IMR-90 (cell line): ENCODE results near the gene HMBS. TPM values are rescaled to one million over a fixed set of nuclear protein-coding genes. Genes with fewer than 3 reads are reported as not detected.

Source experiments
- ATAC-seq: fragments of 200-7000 bp; cut with Tn5 transposase; 2 replicates; pipeline ENCODE4 v1.9.1; 2020; ENCODE audit warnings: low read depth, mild to moderate bottlenecking, moderate library complexity
- BruUV-seq: library from RNA; stranded (reverse); fragments of 400-500 nt; replicated peaks from 2 replicates; lab custom pipeline; 2021; lab: Mats Ljungman, UMichigan
- CTCF ChIA-PET: fragments of 300-600 bp; formaldehyde crosslinking; extraction: SDS; loops from one replicate; lab custom pipeline; 2021; ENCODE audit warnings: antibody characterized with exemption; lab: Yijun Ruan, JAX
- POLR2A ChIA-PET: fragments of 300-600 bp; sonication (Branson Sonifier 250); formaldehyde crosslinking; loops from one replicate; lab custom pipeline; 2022; ENCODE audit warnings: antibody characterized with exemption; ENCODE audit not compliant: unreplicated experiment; lab: Charles Lee
- DNase-seq: peaks from one replicate; pipeline ENCODE4 v3.0.0; 2013
- H2AFZ ChIP-seq: replicated peaks from 2 replicates; pipeline ENCODE3; 2013; ENCODE audit warnings: low read length, mild to moderate bottlenecking; ENCODE audit not compliant: poor library complexity
- H2AK5ac ChIP-seq: 2 replicates; pipeline ENCODE4 v1.6.1; 2013; ENCODE audit warnings: low read depth, low read length, inconsistent platforms
- H2AK9ac ChIP-seq: replicated peaks from 2 replicates; pipeline ENCODE3; 2013; ENCODE audit warnings: mild to moderate bottlenecking, low read depth, low read length, moderate library complexity; ENCODE audit not compliant: poor library complexity
- H2BK120ac ChIP-seq: 2 replicates; pipeline ENCODE4 v1.6.1; 2013; ENCODE audit warnings: low read depth, low read length, inconsistent platforms
- H2BK15ac ChIP-seq: 3 replicates; pipeline ENCODE4 v1.6.1; 2013; ENCODE audit warnings: low read depth, low read length, inconsistent platforms
- H2BK20ac ChIP-seq: 2 replicates; pipeline ENCODE4 v1.6.1; 2013; ENCODE audit warnings: low read depth, mild to moderate bottlenecking, inconsistent platforms, low read length, moderate library complexity
- H2BK5ac ChIP-seq: 2 replicates; pipeline ENCODE4 v1.6.1; 2013; ENCODE audit warnings: mild to moderate bottlenecking, low read depth, low read length, inconsistent platforms; ENCODE audit not compliant: poor library complexity, severe bottlenecking
- H3K14ac ChIP-seq: replicated peaks from 2 replicates; pipeline ENCODE4 v1.6.1; 2013; ENCODE audit warnings: low read depth, low read length, inconsistent platforms
- H3K18ac ChIP-seq: 2 replicates; pipeline ENCODE4 v1.6.1; 2013; ENCODE audit warnings: low read depth, low read length, control low read depth
- H3K23ac ChIP-seq: 2 replicates; pipeline ENCODE4 v1.6.1; 2013; ENCODE audit warnings: low read depth, low read length, inconsistent platforms
- H3K27ac ChIP-seq: 2 replicates; pipeline ENCODE4 v1.5.1; 2013; ENCODE audit warnings: mild to moderate bottlenecking, control low read depth, low read length; ENCODE audit not compliant: insufficient read depth
- H3K27me3 ChIP-seq: 2 replicates; pipeline ENCODE4 v1.6.1; 2013; ENCODE audit warnings: low read length; ENCODE audit not compliant: control insufficient read depth, insufficient read depth
- H3K36me3 ChIP-seq: 2 replicates; pipeline ENCODE4 v1.6.1; 2013; ENCODE audit warnings: low read length, mixed read lengths; ENCODE audit not compliant: control insufficient read depth, insufficient read depth
- H3K4ac ChIP-seq: 2 replicates; pipeline ENCODE4 v1.6.1; 2013; ENCODE audit warnings: low read depth, low read length, inconsistent platforms
- H3K4me1 ChIP-seq: 2 replicates; pipeline ENCODE4 v1.6.1; 2013; ENCODE audit warnings: low read length, mixed read lengths; ENCODE audit not compliant: control insufficient read depth, insufficient read depth
- H3K4me2 ChIP-seq: 2 replicates; pipeline ENCODE4 v1.6.1; 2013; ENCODE audit warnings: low read depth, mild to moderate bottlenecking, control low read depth, low read length, moderate library complexity
- H3K4me3 ChIP-seq: 2 replicates; pipeline ENCODE4 v1.5.1; 2013; ENCODE audit warnings: low read depth, mild to moderate bottlenecking, control low read depth, low read length, moderate library complexity; ENCODE audit not compliant: insufficient read depth
- H3K56ac ChIP-seq: 2 replicates; pipeline ENCODE4 v1.6.1; 2013; ENCODE audit warnings: low read length, inconsistent platforms; ENCODE audit not compliant: insufficient read depth; ENCODE audit errors: extremely low read depth
- H3K79me1 ChIP-seq, 2 experiments: 2 replicates each; pipeline ENCODE4 v1.6.1; 2013; ENCODE audit warnings: low read length in 2 of 2, inconsistent platforms in 1 of 2, low read depth in 1 of 2
- H3K9ac ChIP-seq: 2 replicates; pipeline ENCODE4 v1.6.1; 2013; ENCODE audit warnings: low read depth, low read length, control low read depth
- H3K9me1 ChIP-seq: 2 replicates; pipeline ENCODE4 v1.6.1; 2013; ENCODE audit warnings: low read length, inconsistent platforms; ENCODE audit not compliant: insufficient read depth
- H3K9me3 ChIP-seq: 2 replicates; pipeline ENCODE4 v1.6.1; 2013; ENCODE audit warnings: low read length; ENCODE audit not compliant: control insufficient read depth, insufficient read depth
- H4K20me1 ChIP-seq: 2 replicates; pipeline ENCODE4 v1.6.1; 2013; ENCODE audit warnings: low read length, inconsistent platforms; ENCODE audit not compliant: insufficient read depth
- H4K5ac ChIP-seq: 2 replicates; pipeline ENCODE4 v1.6.1; 2013; ENCODE audit warnings: mild to moderate bottlenecking, low read depth, low read length, control low read depth
- H4K8ac ChIP-seq, 2 experiments: 2 replicates each; pipeline ENCODE4 v1.6.1; 2013; ENCODE audit warnings: low read depth in 2 of 2, low read length in 2 of 2, control low read depth in 1 of 2, inconsistent platforms in 1 of 2
- H4K91ac ChIP-seq: 2 replicates; pipeline ENCODE4 v1.6.1; 2013; ENCODE audit warnings: low read depth, low read length, inconsistent platforms; ENCODE audit not compliant: insufficient read depth
- BHLHE40 ChIP-seq: fragments of 150-350 bp; IDR thresholded peaks from 2 replicates; pipeline ENCODE4 v1.6.1; 2016; ENCODE audit warnings: mild to moderate bottlenecking, low read depth, low read length
- CEBPB ChIP-seq: IDR thresholded peaks from 2 replicates; pipeline ENCODE4 v1.6.1; 2012; ENCODE audit warnings: low read depth, low read length, improper control_type of control experiment
- CHD1 ChIP-seq: IDR thresholded peaks from 2 replicates; pipeline ENCODE4 v1.6.1; 2012; ENCODE audit warnings: low read depth, low read length, improper control_type of control experiment
- FOS ChIP-seq: fragments of 150-350 bp; IDR thresholded peaks from 2 replicates; pipeline ENCODE4 v1.6.1; 2016; ENCODE audit warnings: low read depth, low read length
- MAFK ChIP-seq: IDR thresholded peaks from 2 replicates; pipeline ENCODE4 v1.6.1; 2012; ENCODE audit warnings: low read depth, low read length, improper control_type of control experiment
- MAZ ChIP-seq: IDR thresholded peaks from 2 replicates; pipeline ENCODE4 v1.6.1; 2012; ENCODE audit warnings: low read depth, mild to moderate bottlenecking, low read length, improper control_type of control experiment, moderate library complexity, borderline replicate concordance
- MXI1 ChIP-seq: IDR thresholded peaks from 2 replicates; pipeline ENCODE4 v1.6.1; 2012; ENCODE audit warnings: low read depth, mild to moderate bottlenecking, low read length, moderate library complexity, borderline replicate concordance
- NFE2L2 ChIP-seq: fragments of 150-350 bp; IDR thresholded peaks from 2 replicates; pipeline ENCODE4 v1.6.1; 2016; ENCODE audit warnings: low read depth, mild to moderate bottlenecking, low read length
- POLR2A ChIP-seq: IDR thresholded peaks from 2 replicates; pipeline ENCODE4 v1.6.1; 2012; ENCODE audit warnings: mild to moderate bottlenecking, low read depth, low read length
- RAD21 ChIP-seq: IDR thresholded peaks from 2 replicates; pipeline ENCODE4 v1.6.1; 2012; ENCODE audit warnings: low read length, improper control_type of control experiment
- RCOR1 ChIP-seq: IDR thresholded peaks from 2 replicates; pipeline ENCODE4 v1.6.1; 2012; ENCODE audit warnings: mild to moderate bottlenecking, low read length, improper control_type of control experiment; ENCODE audit not compliant: insufficient replicate concordance
- RFX5 ChIP-seq: IDR thresholded peaks from 2 replicates; pipeline ENCODE4 v1.8.0; 2012; ENCODE audit warnings: low read depth, mild to moderate bottlenecking, low read length, moderate library complexity
- SMC3 ChIP-seq: fragments of 150-350 bp; IDR thresholded peaks from 2 replicates; pipeline ENCODE4 v1.6.1; 2016; ENCODE audit warnings: low read depth, mild to moderate bottlenecking, antibody characterized with exemption, low read length, moderate library complexity
- WGBS, 2 experiments: methylation state at CpG; one replicate each; pipeline versions ENCODE4 v1.1.5 to v1.1.7; 2013; ENCODE audit warnings: missing lambda C conversion rate in 2 of 2; ENCODE audit not compliant: insufficient read length in 1 of 2; ENCODE audit errors: extremely low coverage in 2 of 2; 5-methylcytosine and 5-hydroxymethylcytosine counted together
- dilution Hi-C: fragments of 300-500 bp; cut with HindIII; formaldehyde crosslinking; loops from one replicate; pipeline ENCODE4 v1.14.3; 2018; ENCODE audit warnings: low sequenced_read_pairs; ENCODE audit not compliant: unreplicated experiment
- in situ Hi-C: fragments of 300-500 bp; cut with MboI; formaldehyde crosslinking; loops from 3 replicates; pipeline ENCODE4 v1.14.3; 2019; ENCODE audit warnings: low sequenced_read_pairs, inconsistent platforms, mixed read lengths
- intact Hi-C: fragments of 100-400 bp; cut with micrococcal nuclease; formaldehyde crosslinking; loops from 2 replicates; pipeline ENCODE4 v1.10.0; 2022
- polyA plus RNA-seq, 3 experiments: library from polyadenylated mRNA; depleted of rRNA; stranded (reverse); fragments of >200 nt; gene quantifications; 2 replicates each; pipeline ENCODE4 v1.2.3, GENCODE V29; 2012; ENCODE audit warnings: low replicate concordance in 1 of 3
- total RNA-seq: library from RNA; depleted of rRNA; stranded (reverse); fragments of >200 nt; gene quantifications from 2 replicates; pipeline ENCODE4 v1.2.3, GENCODE V29; 2012
- TF ChIP-seq, protein P1 (sequence below): fragments of 150-350 bp; IDR thresholded peaks from 2 replicates; pipeline ENCODE4 v1.6.1; 2016; ENCODE audit warnings: low read depth, mild to moderate bottlenecking, low read length, moderate library complexity, borderline replicate concordance
- TF ChIP-seq, protein P2 (sequence below): conservative IDR thresholded peaks from 2 replicates; pipeline ENCODE4 v1.5.1; 2012; ENCODE audit warnings: mild to moderate bottlenecking, low read depth, low read length, improper control_type of control experiment
- TF ChIP-seq, protein P3 (sequence below): fragments of 150-350 bp; IDR thresholded peaks from 2 replicates; pipeline ENCODE4 v1.6.1; 2017; ENCODE audit warnings: mild to moderate bottlenecking, antibody characterized with exemption, low read length, low read depth

HMBS gene
- total and polyA plus RNA-seq, 2 of the 4 experiments (the other 2 are of a cell fraction), result 17.9 to 59.5 TPM

DNA sequence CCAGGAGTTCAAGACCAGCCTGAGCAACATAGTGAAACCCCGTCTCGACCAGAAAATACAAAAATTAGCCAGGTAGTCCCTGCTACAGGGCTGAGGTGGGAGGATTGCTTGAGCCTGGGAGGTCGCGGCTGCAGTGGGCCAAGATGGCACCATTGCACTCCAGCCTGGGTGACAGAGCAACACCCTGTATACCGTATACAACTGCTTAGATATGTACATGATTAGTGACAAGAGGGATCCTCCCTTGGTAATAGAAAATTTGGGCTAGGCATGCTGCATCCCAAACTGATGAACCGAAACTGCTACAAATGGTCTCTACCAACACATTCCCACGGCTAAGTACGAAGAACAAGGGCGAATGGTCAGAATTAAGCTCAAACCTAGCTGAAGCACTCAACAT lies 41.8 kb upstream of the HMBS start:
- Histone ChIP-seq H3K9ac (no peak overlapping the region), H3K4me2 (no peak overlapping the region), H3K14ac (no peak overlapping the region), H3K18ac (no peak overlapping the region), H3K4me3 (no peak overlapping the region), H2BK5ac (no peak overlapping the region), H3K4me1 (no peaks in the 10 kb centered on the region), H2AK5ac (no peak overlapping the region), H4K8ac (no peak overlapping the region), H4K91ac (no peak overlapping the region), H3K27ac (no peak overlapping the region), H3K23ac (no peak overlapping the region), H2BK120ac (no peak overlapping the region), H2BK20ac (no peak overlapping the region), H3K27me3 (no peaks in the 10 kb centered on the region), H3K4ac (no peak overlapping the region), H2AFZ (no peak overlapping the region), H4K20me1 (no peaks in the 10 kb centered on the region; the same call in 1 of the 2 replicates), H2AK9ac (no peak overlapping the region), H3K36me3 (peaks cover 27% of the 10 kb centered on the region), H3K9me3 (no peaks in the 10 kb centered on the region), H3K9me1 (no peaks in the 10 kb centered on the region), H4K5ac (no peak overlapping the region), H3K79me1 (no peaks in the 10 kb centered on the region), H3K56ac (no peak overlapping the region), H2BK15ac (no peak overlapping the region)
- dilution Hi-C loops (no loop called here), intact Hi-C loops (no loop called here), in situ Hi-C loops (no loop called here)
- BruUV-seq, result no TSS peak
- ChIA-PET POLR2A (no interaction called here), CTCF (no interaction called here)
- TF ChIP-seq SMC3, result no peak
- TF ChIP-seq, protein P1, sequence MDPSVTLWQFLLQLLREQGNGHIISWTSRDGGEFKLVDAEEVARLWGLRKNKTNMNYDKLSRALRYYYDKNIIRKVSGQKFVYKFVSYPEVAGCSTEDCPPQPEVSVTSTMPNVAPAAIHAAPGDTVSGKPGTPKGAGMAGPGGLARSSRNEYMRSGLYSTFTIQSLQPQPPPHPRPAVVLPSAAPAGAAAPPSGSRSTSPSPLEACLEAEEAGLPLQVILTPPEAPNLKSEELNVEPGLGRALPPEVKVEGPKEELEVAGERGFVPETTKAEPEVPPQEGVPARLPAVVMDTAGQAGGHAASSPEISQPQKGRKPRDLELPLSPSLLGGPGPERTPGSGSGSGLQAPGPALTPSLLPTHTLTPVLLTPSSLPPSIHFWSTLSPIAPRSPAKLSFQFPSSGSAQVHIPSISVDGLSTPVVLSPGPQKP, result no peak
- TF ChIP-seq MAFK, result no peak
- no peak for TF ChIP-seq POLR2A
- TF ChIP-seq CHD1, result no peak
- no peak for TF ChIP-seq RFX5
- TF ChIP-seq NFE2L2, result no peak
- TF ChIP-seq RCOR1, result no peak
- no peak for TF ChIP-seq MXI1
- TF ChIP-seq, protein P2, sequence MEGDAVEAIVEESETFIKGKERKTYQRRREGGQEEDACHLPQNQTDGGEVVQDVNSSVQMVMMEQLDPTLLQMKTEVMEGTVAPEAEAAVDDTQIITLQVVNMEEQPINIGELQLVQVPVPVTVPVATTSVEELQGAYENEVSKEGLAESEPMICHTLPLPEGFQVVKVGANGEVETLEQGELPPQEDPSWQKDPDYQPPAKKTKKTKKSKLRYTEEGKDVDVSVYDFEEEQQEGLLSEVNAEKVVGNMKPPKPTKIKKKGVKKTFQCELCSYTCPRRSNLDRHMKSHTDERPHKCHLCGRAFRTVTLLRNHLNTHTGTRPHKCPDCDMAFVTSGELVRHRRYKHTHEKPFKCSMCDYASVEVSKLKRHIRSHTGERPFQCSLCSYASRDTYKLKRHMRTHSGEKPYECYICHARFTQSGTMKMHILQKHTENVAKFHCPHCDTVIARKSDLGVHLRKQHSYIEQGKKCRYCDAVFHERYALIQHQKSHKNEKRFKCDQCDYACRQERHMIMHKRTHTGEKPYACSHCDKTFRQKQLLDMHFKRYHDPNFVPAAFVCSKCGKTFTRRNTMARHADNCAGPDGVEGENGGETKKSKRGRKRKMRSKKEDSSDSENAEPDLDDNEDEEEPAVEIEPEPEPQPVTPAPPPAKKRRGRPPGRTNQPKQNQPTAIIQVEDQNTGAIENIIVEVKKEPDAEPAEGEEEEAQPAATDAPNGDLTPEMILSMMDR, result no peak
- no peak for TF ChIP-seq CEBPB
- TF ChIP-seq, protein P3, sequence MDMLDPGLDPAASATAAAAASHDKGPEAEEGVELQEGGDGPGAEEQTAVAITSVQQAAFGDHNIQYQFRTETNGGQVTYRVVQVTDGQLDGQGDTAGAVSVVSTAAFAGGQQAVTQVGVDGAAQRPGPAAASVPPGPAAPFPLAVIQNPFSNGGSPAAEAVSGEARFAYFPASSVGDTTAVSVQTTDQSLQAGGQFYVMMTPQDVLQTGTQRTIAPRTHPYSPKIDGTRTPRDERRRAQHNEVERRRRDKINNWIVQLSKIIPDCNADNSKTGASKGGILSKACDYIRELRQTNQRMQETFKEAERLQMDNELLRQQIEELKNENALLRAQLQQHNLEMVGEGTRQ, result no peak
- no peak for TF ChIP-seq MAZ
- TF ChIP-seq RAD21, result no peak
- no peak for TF ChIP-seq FOS
- TF ChIP-seq BHLHE40, result no peak
- ATAC-seq, result no peak
- no peak for DNase-seq
- WGBS, 2 experiments, result 100% methylated on average over 3 of the region's 9 CpGs; no CpG with 5 or more reads in 1 of the 2 experiments
